DND-41 (cell line): ENCODE results near the gene PLEKHG3.

Experiments
- CTCF ChIP-seq: IDR thresholded peaks from 2 replicates; pipeline ENCODE4 v1.5.1; 2012; ENCODE audit warnings: borderline replicate concordance, low read length, moderate library complexity, mild to moderate bottlenecking; ENCODE audit not compliant: poor library complexity, severe bottlenecking; ENCODE audit errors: extremely low read depth
- EZH2 ChIP-seq: IDR thresholded peaks from 3 replicates; pipeline ENCODE4 v1.6.1; 2012; ENCODE audit warnings: borderline replicate concordance, low read depth, mild to moderate bottlenecking, moderate library complexity, low read length, inconsistent platforms; ENCODE audit not compliant: severe bottlenecking

DNA sequence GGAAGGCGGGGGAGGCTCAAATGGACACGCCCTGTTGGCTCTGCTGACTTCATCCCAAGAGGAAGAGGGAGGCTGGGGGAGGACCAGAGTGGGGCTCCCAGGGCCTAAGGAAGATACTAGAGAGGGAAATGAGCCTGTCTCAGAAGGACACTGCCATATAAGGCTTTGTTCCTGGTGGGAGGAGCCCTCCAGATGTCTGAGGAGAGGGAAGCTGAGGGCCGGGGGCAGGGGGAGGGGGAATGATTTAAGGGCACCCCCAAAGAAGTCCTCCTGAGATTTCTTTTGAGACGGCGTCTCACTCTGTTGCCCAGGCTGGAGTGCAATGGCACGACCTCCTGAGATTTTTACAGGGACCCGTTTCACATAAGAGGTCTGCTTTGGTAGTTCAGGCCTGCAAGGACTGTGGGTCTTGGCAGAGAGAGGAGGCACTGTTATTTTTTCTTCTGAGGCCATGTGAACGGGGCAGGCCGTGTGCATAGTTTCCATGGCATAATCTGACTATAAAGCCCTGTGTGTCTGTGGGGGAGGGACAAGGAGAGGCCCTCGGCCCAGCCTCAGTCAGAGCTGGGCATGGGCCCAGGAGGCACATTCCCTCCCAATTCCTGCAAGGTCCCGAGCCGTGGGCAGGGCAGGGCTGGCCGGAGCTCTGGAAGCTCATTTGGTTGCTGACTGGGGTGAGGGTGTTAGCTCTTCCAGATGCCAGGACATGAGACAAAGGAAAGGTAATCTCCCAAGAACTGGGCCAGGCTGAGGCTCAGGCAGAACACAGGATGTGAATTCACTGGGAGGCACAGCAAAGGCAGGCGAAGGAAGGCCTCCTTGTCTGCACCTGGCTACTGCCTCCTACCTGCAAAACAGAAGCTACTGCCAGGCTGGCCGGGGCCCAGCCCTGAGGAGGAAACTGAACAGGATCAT is 22.2 kb upstream of the PLEKHG3 start:
- TF ChIP-seq CTCF (no peak), EZH2 (no peak)
